Endodermal cell (in vitro differentiated cells): ENCODE data around the gene GGN. TPM values are rescaled to one million over a fixed set of nuclear protein-coding genes. Genes with fewer than 3 reads are reported as not detected.

ENCODE experiments used
- DNase-seq: peaks from one replicate; pipeline ENCODE4 v3.0.0-alpha.2; 2017
- H3K27ac ChIP-seq: 2 replicates; pipeline ENCODE4 v1.5.1; 2013; ENCODE audit warnings: mild to moderate bottlenecking, low read depth, low read length, moderate library complexity
- H3K27me3 ChIP-seq: 2 replicates; pipeline ENCODE4 v1.6.1; 2013; ENCODE audit warnings: mild to moderate bottlenecking, low read length, moderate library complexity; ENCODE audit not compliant: insufficient read depth, control insufficient read depth, poor library complexity, severe bottlenecking
- H3K36me3 ChIP-seq: 2 replicates; pipeline ENCODE4 v1.7.0; 2013; ENCODE audit warnings: mild to moderate bottlenecking, low read length, moderate library complexity; ENCODE audit not compliant: control insufficient read depth, insufficient read depth
- H3K4me1 ChIP-seq: one replicate; pipeline ENCODE4 v1.7.0; 2013; ENCODE audit warnings: low read length; ENCODE audit not compliant: control insufficient read depth, insufficient read depth
- H3K4me3 ChIP-seq: 2 replicates; pipeline ENCODE4 v1.5.1; 2013; ENCODE audit warnings: mild to moderate bottlenecking, low read length, moderate library complexity
- H3K9ac ChIP-seq: 2 replicates; pipeline ENCODE4 v1.6.1; 2013; ENCODE audit warnings: mild to moderate bottlenecking, low read length, moderate library complexity; ENCODE audit not compliant: poor library complexity, severe bottlenecking; ENCODE audit errors: extremely low read depth
- H3K9me3 ChIP-seq: 2 replicates; pipeline ENCODE4 v1.6.1; 2013; ENCODE audit warnings: mild to moderate bottlenecking, low read length, moderate library complexity; ENCODE audit not compliant: control insufficient read depth
- H3K27ac Mint-ChIP-seq: 2 replicates; pipeline ENCODE4 v1.8.0; 2020; ENCODE audit warnings: mixed read lengths
- H3K27me3 Mint-ChIP-seq: 2 replicates; pipeline ENCODE4 v1.8.0; 2021; ENCODE audit warnings: mild to moderate bottlenecking, mixed read lengths; ENCODE audit not compliant: insufficient read depth
- H3K36me3 Mint-ChIP-seq: 2 replicates; pipeline ENCODE4 v1.8.0; 2020; ENCODE audit warnings: low read depth, mixed read lengths
- H3K4me1 Mint-ChIP-seq: 2 replicates; pipeline ENCODE4 v1.8.0; 2020; ENCODE audit warnings: mixed read lengths
- H3K4me3 Mint-ChIP-seq: 2 replicates; pipeline ENCODE4 v1.8.0; 2020; ENCODE audit warnings: mild to moderate bottlenecking, moderate library complexity, mixed read lengths
- H3K9me3 Mint-ChIP-seq: 2 replicates; pipeline ENCODE4 v1.8.0; 2020; ENCODE audit warnings: mild to moderate bottlenecking, mixed read lengths
- CTCF ChIP-seq: fragments of 200-600 bp; sonication (generic); conservative IDR thresholded peaks from 2 replicates; pipeline ENCODE4 v1.5.0; 2021; ENCODE audit warnings: antibody characterized with exemption, mild to moderate bottlenecking
- WGBS, 2 experiments: methylation state at CpG; one replicate each; pipeline versions ENCODE4 v1.1.5 to v1.1.7; 2013; ENCODE audit warnings: missing lambda C conversion rate in 2 of 2, mixed read lengths in 1 of 2; ENCODE audit not compliant: insufficient coverage in 1 of 2, insufficient read length in 1 of 2; 5-methylcytosine and 5-hydroxymethylcytosine counted together
- total RNA-seq, 2 donors: library from RNA; stranded (reverse); fragmentation: NEBNext Ultra II Directional in 1 of 2; extraction: Animal tissue kit (Norgen Biotek cat#: 25700) in 1 of 2; gene quantifications; 2 replicates in 1 of 2; 3 replicates in 1 of 2; pipeline ENCODE4 v1.2.1, GENCODE V29; 2021

GGN gene
- total RNA-seq, 2 donors from 2014 or later = 0.99 to 2.1 TPM

- H3K4me3 ChIP-seq = peak within 1 kb of the TSS; percentile 77
- H3K4me1 ChIP-seq = no peaks in the 10 kb centered on the region
- H3K9me3 ChIP-seq = no peaks in the 10 kb centered on the region
- no peak within 1 kb of the TSS for H3K27ac Mint-ChIP-seq
- DNase-seq = peak; percentile 99
- WGBS, 2 experiments = 0% methylated on average over 13 to 82 of the region's 82 CpGs
- H3K9ac ChIP-seq = no peak within 1 kb of the TSS
- peaks cover 8% of the 10 kb centered on the region for H3K27me3 ChIP-seq
- TF ChIP-seq CTCF = peak; percentile 100
- H3K9me3 Mint-ChIP-seq = no peaks in the 10 kb centered on the region
- H3K36me3 ChIP-seq = no peaks in the 10 kb centered on the region
- H3K36me3 Mint-ChIP-seq = peaks cover 11% of the 10 kb centered on the region
- peak within 1 kb of the TSS; percentile 61 for H3K4me3 Mint-ChIP-seq
- no peak within 1 kb of the TSS for H3K27ac ChIP-seq
- peaks cover 39% of the 10 kb centered on the region for H3K27me3 Mint-ChIP-seq
- H3K4me1 Mint-ChIP-seq = peaks cover 1% of the 10 kb centered on the region
These were observed 15.3 kb upstream of the GGN start, which contains the start of gene FAM98C for GRCh38 chr19:38402967-38403674. Gene FAM98C (plus strand): TSS chr19:38403093. CDS start chr19:38403154, 61 bp downstream.

GRCh38 chr19:38402623-38402966 is 14.8 kb upstream of the GGN start:
- TF ChIP-seq CTCF = no peak
- no peak for DNase-seq
- H3K27ac Mint-ChIP-seq = no peak overlapping the region
- WGBS, 2 experiments = 8 to 67% methylated on average over 1 to 13 of the region's 18 CpGs
- no peaks in the 10 kb centered on the region for H3K4me1 ChIP-seq
- no peak overlapping the region for H3K27ac ChIP-seq
- H3K9ac ChIP-seq = no peak overlapping the region
- H3K27me3 Mint-ChIP-seq = peaks cover 44% of the 10 kb centered on the region
- H3K4me3 ChIP-seq = peak overlapping the region; percentile 66
- no peaks in the 10 kb centered on the region for H3K9me3 ChIP-seq
- peaks cover 10% of the 10 kb centered on the region for H3K36me3 Mint-ChIP-seq
- peaks cover 8% of the 10 kb centered on the region for H3K27me3 ChIP-seq
- H3K4me1 Mint-ChIP-seq = peaks cover 1% of the 10 kb centered on the region
- H3K4me3 Mint-ChIP-seq = peak overlapping the region; percentile 61
- H3K9me3 Mint-ChIP-seq = no peaks in the 10 kb centered on the region
- no peaks in the 10 kb centered on the region for H3K36me3 ChIP-seq

GRCh38 chr19:38401148-38401547 is 13.3 kb upstream of the GGN start:
- Mint-ChIP-seq H3K36me3 (peaks cover 10% of the 10 kb centered on the region), H3K9me3 (no peaks in the 10 kb centered on the region), H3K4me1 (peaks cover 1% of the 10 kb centered on the region), H3K27ac (no peak overlapping the region), H3K4me3 (no peak overlapping the region), H3K27me3 (peaks cover 58% of the 10 kb centered on the region)
- 79 to 100% methylated on average over 2 of the region's 3 CpGs for WGBS, 2 experiments
- H3K9me3 ChIP-seq = no peaks in the 10 kb centered on the region
- no peak for DNase-seq
- TF ChIP-seq CTCF = no peak
- H3K36me3 ChIP-seq = no peaks in the 10 kb centered on the region
- H3K27me3 ChIP-seq = peaks cover 8% of the 10 kb centered on the region
- no peak overlapping the region for H3K4me3 ChIP-seq
- no peaks in the 10 kb centered on the region for H3K4me1 ChIP-seq
- H3K27ac ChIP-seq = no peak overlapping the region
- H3K9ac ChIP-seq = no peak overlapping the region
